GM19043 (cell line): ENCODE results near the gene OR1E2.
"Not testable (repeated sequence)": the region's sequence is repeated elsewhere in the genome, so short reads cannot be mapped to it uniquely, and the experiment has no call there.

ENCODE experiments used
- ATAC-seq: cut with Tn5 transposase; IDR thresholded peaks from one replicate; pipeline ENCODE4 v1.9.1; 2021; ENCODE audit warnings: low read depth; ENCODE audit not compliant: unreplicated experiment

The OR1E2 gene

GRCh38 chr17:3398310-3398709 lies 35.3 kb downstream of the OR1E2 start, which contains the start of gene OR1E1:
TSS of gene OR1E1 (minus strand) at chr17:3398410. CDS start at chr17:3398410, 0 bp downstream.
- no peak for ATAC-seq

GRCh38 chr17:3397801-3398200 lies 35.8 kb downstream of the OR1E2 start:
- ATAC-seq, result not testable (repeated sequence)

- ATAC-seq, result no peak
These were observed 43.9 kb downstream of the OR1E2 start for GRCh38 chr17:3389791-3390190.

- no peak for ATAC-seq
These were observed 47.5 kb downstream of the OR1E2 start, which contains the start of gene OR3A2 for GRCh38 chr17:3385869-3386816. TSS of gene OR3A2 (minus strand) at chr17:3386308.
